ENCODE data around the gene TLE3.

DNA sequence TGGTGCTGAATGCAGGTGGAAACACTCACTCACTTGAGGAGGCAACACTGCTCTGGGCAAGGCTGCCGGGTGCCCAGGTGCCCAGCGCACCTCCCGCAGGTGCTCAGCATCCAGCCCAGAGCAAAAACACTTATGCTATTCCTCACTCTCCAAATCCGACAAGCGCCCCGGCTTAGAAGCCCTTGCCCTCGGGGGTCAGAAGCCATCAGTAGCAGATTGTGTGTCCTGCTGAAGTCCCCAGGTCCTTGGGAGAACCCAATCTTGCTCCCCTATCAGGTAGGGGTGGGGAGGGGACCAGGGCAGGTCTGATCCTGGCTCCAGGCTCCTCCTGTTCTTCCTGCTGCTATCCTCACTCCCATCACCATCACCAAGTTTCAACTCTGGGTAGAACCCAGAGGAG, 46.7 kb downstream of the TLE3 start:
- TF ChIP-seq, protein P1, sequence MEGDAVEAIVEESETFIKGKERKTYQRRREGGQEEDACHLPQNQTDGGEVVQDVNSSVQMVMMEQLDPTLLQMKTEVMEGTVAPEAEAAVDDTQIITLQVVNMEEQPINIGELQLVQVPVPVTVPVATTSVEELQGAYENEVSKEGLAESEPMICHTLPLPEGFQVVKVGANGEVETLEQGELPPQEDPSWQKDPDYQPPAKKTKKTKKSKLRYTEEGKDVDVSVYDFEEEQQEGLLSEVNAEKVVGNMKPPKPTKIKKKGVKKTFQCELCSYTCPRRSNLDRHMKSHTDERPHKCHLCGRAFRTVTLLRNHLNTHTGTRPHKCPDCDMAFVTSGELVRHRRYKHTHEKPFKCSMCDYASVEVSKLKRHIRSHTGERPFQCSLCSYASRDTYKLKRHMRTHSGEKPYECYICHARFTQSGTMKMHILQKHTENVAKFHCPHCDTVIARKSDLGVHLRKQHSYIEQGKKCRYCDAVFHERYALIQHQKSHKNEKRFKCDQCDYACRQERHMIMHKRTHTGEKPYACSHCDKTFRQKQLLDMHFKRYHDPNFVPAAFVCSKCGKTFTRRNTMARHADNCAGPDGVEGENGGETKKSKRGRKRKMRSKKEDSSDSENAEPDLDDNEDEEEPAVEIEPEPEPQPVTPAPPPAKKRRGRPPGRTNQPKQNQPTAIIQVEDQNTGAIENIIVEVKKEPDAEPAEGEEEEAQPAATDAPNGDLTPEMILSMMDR (IDR thresholded peaks at IDR 0.05), result no peak
- TF ChIP-seq POLR2A (IDR thresholded peaks at IDR 0.05), result no peak
